ENCODE data around the gene LHFPL3. TPM values are rescaled to one million over a fixed set of nuclear protein-coding genes. Genes with fewer than 3 reads are reported as not detected.

The LHFPL3 gene
- total RNA-seq, 1 donor from 2014 or later = not detected

DNA sequence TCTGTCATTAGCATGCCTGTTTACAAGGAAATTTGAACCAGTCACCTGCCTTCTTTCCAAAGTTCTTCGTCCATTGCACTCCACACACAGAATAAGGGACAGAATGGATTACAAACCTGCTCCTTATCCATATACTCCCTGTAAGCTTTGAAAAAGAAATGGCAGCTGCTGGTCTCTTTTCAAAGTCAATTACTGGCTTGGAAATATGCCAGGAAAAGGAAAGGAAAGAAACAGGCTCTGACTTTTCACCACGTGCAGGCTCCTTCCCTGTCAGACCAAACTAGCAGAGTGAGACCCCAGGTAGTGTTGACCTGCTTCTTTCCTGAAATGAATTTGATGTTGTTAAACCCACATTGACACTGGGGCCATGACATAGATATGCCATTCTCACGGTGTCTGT, 84.5 kb downstream of the LHFPL3 start:
- H3K27ac Mint-ChIP-seq = no peak overlapping the region
- no peaks in the 10 kb centered on the region for H3K27me3 Mint-ChIP-seq
- H3K4me1 Mint-ChIP-seq = no peaks in the 10 kb centered on the region
- DNase-seq (no peak), ATAC-seq (ENCODE audit: low read depth) (no peak)
- CTCF ChIA-PET = no interaction called here
- no peaks in the 10 kb centered on the region for H3K9me3 Mint-ChIP-seq
- POLR2A ChIA-PET = no interaction called here
- no peaks in the 10 kb centered on the region for H3K36me3 Mint-ChIP-seq (ENCODE audit: low read depth)
- intact Hi-C loops (cut with micrococcal nuclease) = no loop called here
- H3K4me3 Mint-ChIP-seq = no peak overlapping the region
- TF ChIP-seq, protein P1, sequence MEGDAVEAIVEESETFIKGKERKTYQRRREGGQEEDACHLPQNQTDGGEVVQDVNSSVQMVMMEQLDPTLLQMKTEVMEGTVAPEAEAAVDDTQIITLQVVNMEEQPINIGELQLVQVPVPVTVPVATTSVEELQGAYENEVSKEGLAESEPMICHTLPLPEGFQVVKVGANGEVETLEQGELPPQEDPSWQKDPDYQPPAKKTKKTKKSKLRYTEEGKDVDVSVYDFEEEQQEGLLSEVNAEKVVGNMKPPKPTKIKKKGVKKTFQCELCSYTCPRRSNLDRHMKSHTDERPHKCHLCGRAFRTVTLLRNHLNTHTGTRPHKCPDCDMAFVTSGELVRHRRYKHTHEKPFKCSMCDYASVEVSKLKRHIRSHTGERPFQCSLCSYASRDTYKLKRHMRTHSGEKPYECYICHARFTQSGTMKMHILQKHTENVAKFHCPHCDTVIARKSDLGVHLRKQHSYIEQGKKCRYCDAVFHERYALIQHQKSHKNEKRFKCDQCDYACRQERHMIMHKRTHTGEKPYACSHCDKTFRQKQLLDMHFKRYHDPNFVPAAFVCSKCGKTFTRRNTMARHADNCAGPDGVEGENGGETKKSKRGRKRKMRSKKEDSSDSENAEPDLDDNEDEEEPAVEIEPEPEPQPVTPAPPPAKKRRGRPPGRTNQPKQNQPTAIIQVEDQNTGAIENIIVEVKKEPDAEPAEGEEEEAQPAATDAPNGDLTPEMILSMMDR (IDR thresholded peaks at IDR 0.05) = no peak

DNA sequence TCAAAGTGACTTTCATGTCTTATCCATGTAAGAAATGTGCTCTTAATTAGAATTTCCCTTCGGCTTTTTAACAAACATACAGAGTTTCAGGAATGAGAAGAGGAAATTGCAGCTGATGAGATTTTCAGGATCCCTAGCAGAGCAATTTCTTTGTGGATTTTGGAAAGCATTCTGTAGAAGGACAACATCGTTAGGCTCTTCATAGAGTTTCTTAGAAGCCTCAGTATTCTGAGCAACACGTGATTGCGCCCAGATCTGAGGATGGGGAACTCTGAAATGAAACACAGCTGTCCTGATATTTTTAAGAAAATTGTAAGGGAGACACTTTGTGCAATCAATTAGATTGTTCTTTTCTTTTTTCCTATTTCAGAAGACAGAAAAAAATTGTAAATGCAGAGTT, 85.8 kb downstream of the LHFPL3 start:
- ChIA-PET CTCF (no interaction called here), POLR2A (no interaction called here)
- no peak for ATAC-seq (ENCODE audit: low read depth)
- H3K4me3 Mint-ChIP-seq = no peak overlapping the region
- intact Hi-C loops (cut with micrococcal nuclease) = no loop called here
- H3K9me3 Mint-ChIP-seq = no peaks in the 10 kb centered on the region
- TF ChIP-seq, protein P1 (IDR thresholded peaks at IDR 0.05) = no peak
- no peaks in the 10 kb centered on the region for H3K36me3 Mint-ChIP-seq (ENCODE audit: low read depth)
- no peaks in the 10 kb centered on the region for H3K27me3 Mint-ChIP-seq
- H3K4me1 Mint-ChIP-seq = no peaks in the 10 kb centered on the region
- no peak for DNase-seq
- no peak overlapping the region for H3K27ac Mint-ChIP-seq

DNA sequence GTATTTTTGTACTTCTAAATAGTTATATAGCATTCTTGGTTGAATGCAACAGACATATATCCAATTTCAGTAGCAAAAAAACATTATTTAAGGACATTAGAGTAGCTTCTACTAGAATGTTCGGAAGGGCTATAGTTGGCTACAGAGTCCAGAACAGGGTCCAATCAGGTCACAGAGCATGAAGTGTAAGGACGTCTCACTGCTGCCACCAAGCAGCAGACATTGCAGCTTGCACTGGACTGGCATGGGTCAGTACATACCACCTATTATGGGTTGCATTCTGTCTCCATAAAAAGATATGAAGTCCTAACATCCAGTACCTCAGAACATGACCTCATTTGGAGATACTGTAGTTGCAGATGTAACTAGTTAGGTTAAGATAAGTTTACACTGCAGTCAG, 87.3 kb downstream of the LHFPL3 start:
- H3K36me3 Mint-ChIP-seq (ENCODE audit: low read depth) = no peaks in the 10 kb centered on the region
- H3K9me3 Mint-ChIP-seq = no peaks in the 10 kb centered on the region
- H3K27ac Mint-ChIP-seq = no peak overlapping the region
- POLR2A ChIA-PET = no interaction called here
- TF ChIP-seq, protein P1 (IDR thresholded peaks at IDR 0.05) = no peak
- CTCF ChIA-PET = no interaction called here
- no peaks in the 10 kb centered on the region for H3K27me3 Mint-ChIP-seq
- H3K4me1 Mint-ChIP-seq = no peaks in the 10 kb centered on the region
- ATAC-seq (ENCODE audit: low read depth) (no peak), DNase-seq (no peak)
- intact Hi-C loops (cut with micrococcal nuclease) = no loop called here
- H3K4me3 Mint-ChIP-seq = no peak overlapping the region

DNA sequence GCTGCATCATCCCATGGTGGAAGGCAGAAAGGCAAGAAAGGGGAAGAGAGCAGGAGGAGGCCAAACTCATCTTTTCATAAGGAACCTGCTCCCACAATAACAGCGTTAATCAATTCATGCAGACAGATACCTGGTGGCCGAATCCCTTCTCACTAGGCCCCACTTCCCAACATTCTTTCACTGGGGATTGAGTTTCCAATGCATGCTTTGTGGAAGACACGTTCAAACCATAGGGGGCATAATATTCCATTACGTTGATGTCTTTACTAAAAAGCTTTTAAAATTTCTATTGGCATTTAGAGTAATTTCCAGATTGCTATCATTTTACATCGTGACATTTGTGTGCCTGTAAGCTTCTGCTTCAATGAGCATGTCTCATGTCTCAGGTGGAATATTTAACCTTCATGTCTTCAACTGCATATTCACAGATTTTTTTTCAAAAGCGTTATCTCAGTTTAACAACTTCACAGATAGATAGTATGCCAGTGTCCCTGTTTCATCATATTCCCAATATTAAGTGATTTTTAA, 88.5 kb downstream of the LHFPL3 start:
- no peaks in the 10 kb centered on the region for H3K9me3 Mint-ChIP-seq

DNA sequence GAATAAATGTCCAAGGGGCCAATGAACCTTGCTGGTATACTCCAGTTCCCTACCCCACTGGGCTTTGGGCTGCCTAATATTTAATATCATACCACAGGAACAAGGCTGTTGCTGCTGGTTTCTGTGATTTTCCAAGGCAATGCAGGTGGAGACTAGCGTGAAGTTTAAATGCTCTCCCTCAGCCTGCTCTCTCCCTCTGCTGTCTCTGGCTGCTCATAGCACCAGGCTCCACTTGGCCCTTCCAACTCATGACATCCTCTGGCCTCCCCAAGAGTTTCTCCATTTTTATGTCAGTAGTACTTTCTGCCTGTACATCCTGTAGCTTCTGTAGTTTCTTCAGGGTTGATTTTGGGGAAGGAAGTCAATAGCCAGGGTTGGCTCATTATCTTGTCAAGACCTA, 103.5 kb downstream of the LHFPL3 start:
- no peaks in the 10 kb centered on the region for H3K27me3 Mint-ChIP-seq
- no peak overlapping the region for H3K27ac Mint-ChIP-seq
- no peak for ATAC-seq (ENCODE audit: low read depth)
- H3K36me3 Mint-ChIP-seq (ENCODE audit: low read depth) = no peaks in the 10 kb centered on the region
- H3K4me1 Mint-ChIP-seq = no peaks in the 10 kb centered on the region
- intact Hi-C loops (cut with micrococcal nuclease) = no loop called here
- H3K9me3 Mint-ChIP-seq = no peaks in the 10 kb centered on the region
- ChIA-PET CTCF (no interaction called here), POLR2A (no interaction called here)
- no peak for DNase-seq
- TF ChIP-seq, protein P1 (IDR thresholded peaks at IDR 0.05) = no peak
- H3K4me3 Mint-ChIP-seq = no peak overlapping the region

More for the DNA sequence above, 88.5 kb downstream of the LHFPL3 start:
- H3K4me1 Mint-ChIP-seq = no peaks in the 10 kb centered on the region
- CTCF ChIA-PET = no interaction called here
- POLR2A ChIA-PET = no interaction called here
- no peaks in the 10 kb centered on the region for H3K36me3 Mint-ChIP-seq (ENCODE audit: low read depth)
- TF ChIP-seq, protein P1 (IDR thresholded peaks at IDR 0.05) = no peak
- DNase-seq (no peak), ATAC-seq (ENCODE audit: low read depth) (no peak)
- H3K27ac Mint-ChIP-seq = no peak overlapping the region
- intact Hi-C loops (cut with micrococcal nuclease) = no loop called here
- no peaks in the 10 kb centered on the region for H3K27me3 Mint-ChIP-seq
- no peak overlapping the region for H3K4me3 Mint-ChIP-seq
